Measurements from ENCODE around the gene NCAM1.

GRCh38 chr11:113160808-113161124, 199.5 kb downstream of the NCAM1 start:
- TF ChIP-seq CTCF (IDR thresholded peaks at IDR 0.05; ENCODE audit: insufficient read depth, low read length) (no peak), POLR2AphosphoS5 (IDR thresholded peaks at IDR 0.05; ENCODE audit: low read depth) (no peak), REST (IDR thresholded peaks at IDR 0.05; ENCODE audit: insufficient replicate concordance, low read depth) (no peak)

Data from HL-60 (cell line).